HepG2 (cell line): ENCODE data around the gene ENTREP3.
"Not testable (repeated sequence)": the region's sequence is repeated elsewhere in the genome, so short reads cannot be mapped to it uniquely, and the experiment has no call there.

Source experiments
- ETV5 ChIP-seq: IDR thresholded peaks from 2 replicates; pipeline ENCODE4 v1.6.1; 2018; ENCODE audit warnings: missing biosample characterization, missing genetic modification reagents, inconsistent platforms, borderline replicate concordance
- HOXA9 ChIP-seq: sonication (generic); formaldehyde crosslinking; IDR thresholded peaks from 2 replicates; pipeline ENCODE4 v1.8.1; 2022; ENCODE audit warnings: missing genetic modification reagents, mild to moderate bottlenecking, moderate library complexity, borderline replicate concordance
- TBP ChIP-seq: sonication (generic); formaldehyde crosslinking; IDR thresholded peaks from 2 replicates; pipeline ENCODE4 v1.5.0; 2020; ENCODE audit warnings: missing genetic modification reagents
- ZFP1 ChIP-seq: IDR thresholded peaks from 2 replicates; pipeline ENCODE4 v1.6.1; 2016
- ZNF552 ChIP-seq: sonication (generic); formaldehyde crosslinking; IDR thresholded peaks from 2 replicates; pipeline ENCODE4 v1.9.0; 2022; ENCODE audit warnings: missing genetic modification reagents, mild to moderate bottlenecking, borderline replicate concordance
- TF ChIP-seq, protein P1 (sequence below): sonication (generic); formaldehyde crosslinking; IDR thresholded peaks from 2 replicates; pipeline ENCODE4 v1.5.0; 2020; ENCODE audit warnings: mild to moderate bottlenecking, missing genetic modification reagents, moderate library complexity
- TF ChIP-seq, protein P2 (sequence below): IDR thresholded peaks from 2 replicates; pipeline ENCODE4 v1.6.1; 2016; ENCODE audit warnings: low read depth

DNA sequence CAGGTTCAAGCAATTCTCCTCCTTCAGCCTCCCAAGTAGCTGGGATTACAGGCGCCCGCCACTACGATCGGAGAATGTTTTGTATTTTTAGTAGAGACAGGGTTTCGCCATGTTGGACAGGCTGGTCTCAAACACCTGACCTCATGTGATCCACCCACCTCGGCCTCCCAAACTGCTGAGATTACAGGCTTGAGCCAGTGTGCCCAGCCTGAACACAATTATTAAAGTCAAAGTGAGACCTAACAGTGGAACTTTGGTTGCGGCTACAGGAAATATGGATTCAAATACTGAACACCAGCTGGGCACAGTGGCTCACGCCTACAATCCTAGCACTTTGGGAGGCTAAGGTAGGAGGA, 29.9 kb downstream of the ENTREP3 start:
- TF ChIP-seq HOXA9, ZNF552, ZFP1, ETV5, TBP (CRISPR knock-in tag): not testable (repeated sequence)
- TF ChIP-seq, protein P1, sequence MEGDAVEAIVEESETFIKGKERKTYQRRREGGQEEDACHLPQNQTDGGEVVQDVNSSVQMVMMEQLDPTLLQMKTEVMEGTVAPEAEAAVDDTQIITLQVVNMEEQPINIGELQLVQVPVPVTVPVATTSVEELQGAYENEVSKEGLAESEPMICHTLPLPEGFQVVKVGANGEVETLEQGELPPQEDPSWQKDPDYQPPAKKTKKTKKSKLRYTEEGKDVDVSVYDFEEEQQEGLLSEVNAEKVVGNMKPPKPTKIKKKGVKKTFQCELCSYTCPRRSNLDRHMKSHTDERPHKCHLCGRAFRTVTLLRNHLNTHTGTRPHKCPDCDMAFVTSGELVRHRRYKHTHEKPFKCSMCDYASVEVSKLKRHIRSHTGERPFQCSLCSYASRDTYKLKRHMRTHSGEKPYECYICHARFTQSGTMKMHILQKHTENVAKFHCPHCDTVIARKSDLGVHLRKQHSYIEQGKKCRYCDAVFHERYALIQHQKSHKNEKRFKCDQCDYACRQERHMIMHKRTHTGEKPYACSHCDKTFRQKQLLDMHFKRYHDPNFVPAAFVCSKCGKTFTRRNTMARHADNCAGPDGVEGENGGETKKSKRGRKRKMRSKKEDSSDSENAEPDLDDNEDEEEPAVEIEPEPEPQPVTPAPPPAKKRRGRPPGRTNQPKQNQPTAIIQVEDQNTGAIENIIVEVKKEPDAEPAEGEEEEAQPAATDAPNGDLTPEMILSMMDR (CRISPR knock-in tag), result not testable (repeated sequence)
- TF ChIP-seq, protein P2, sequence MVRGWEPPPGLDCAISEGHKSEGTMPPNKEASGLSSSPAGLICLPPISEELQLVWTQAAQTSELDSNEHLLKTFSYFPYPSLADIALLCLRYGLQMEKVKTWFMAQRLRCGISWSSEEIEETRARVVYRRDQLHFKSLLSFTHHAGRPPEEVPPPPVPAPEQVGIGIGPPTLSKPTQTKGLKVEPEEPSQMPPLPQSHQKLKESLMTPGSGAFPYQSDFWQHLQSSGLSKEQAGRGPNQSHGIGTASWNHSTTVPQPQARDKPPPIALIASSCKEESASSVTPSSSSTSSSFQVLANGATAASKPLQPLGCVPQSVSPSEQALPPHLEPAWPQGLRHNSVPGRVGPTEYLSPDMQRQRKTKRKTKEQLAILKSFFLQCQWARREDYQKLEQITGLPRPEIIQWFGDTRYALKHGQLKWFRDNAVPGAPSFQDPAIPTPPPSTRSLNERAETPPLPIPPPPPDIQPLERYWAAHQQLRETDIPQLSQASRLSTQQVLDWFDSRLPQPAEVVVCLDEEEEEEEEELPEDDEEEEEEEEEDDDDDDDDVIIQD (CRISPR knock-in tag), result not testable (repeated sequence)
